Prostate gland (tissue), 2 donors: ENCODE measurements around the gene PAK4. TPM values are rescaled to one million over a fixed set of nuclear protein-coding genes. Genes with fewer than 3 reads are reported as not detected.
A peak's percentile ranks its signal among the peaks of the same experiment; 100 is the strongest.

ENCODE experiments used
- DNase-seq: peaks from one replicate; pipeline ENCODE4 v3.0.0-alpha.2; 2019; ENCODE audit warnings: low spot score
- H3K27ac ChIP-seq, 2 donors: fragments of 200-600 bp; sonication (generic); 2 replicates each; pipeline ENCODE4 v1.5.1; 2017 to 2019
- H3K27me3 ChIP-seq: fragments of 200-600 bp; sonication (generic); replicated peaks from 2 replicates; pipeline ENCODE4 v1.5.1; 2019; ENCODE audit not compliant: insufficient read depth
- H3K36me3 ChIP-seq, 2 donors: fragments of 200-600 bp; sonication (generic); 1 replicate in 1 of 2; 2 replicates in 1 of 2; pipeline versions ENCODE4 v1.5.1 to v1.8.1; 2017 to 2019
- H3K4me1 ChIP-seq: fragments of 200-600 bp; sonication (generic); replicated peaks from 2 replicates; pipeline ENCODE4 v1.5.1; 2019
- H3K4me3 ChIP-seq, 2 donors: fragments of 200-600 bp; sonication (generic); 2 replicates each; pipeline ENCODE4 v1.5.1; 2017 to 2019
- H3K9me3 ChIP-seq: fragments of 200-600 bp; sonication (generic); 2 replicates; pipeline ENCODE4 v1.5.1; 2017
- CTCF ChIP-seq, 4 experiments: fragments of 200-600 bp in 2 of 4; fragments of 450-650 bp in 2 of 4; sonication (generic) in 2 of 4; IDR thresholded peaks; 1 replicate in 3 of 4; 2 replicates in 1 of 4; pipeline ENCODE4 v1.5.1; 2016 to 2019; ENCODE audit warnings: antibody characterized with exemption in 4 of 4, mild to moderate bottlenecking in 2 of 4, moderate library complexity in 2 of 4
- POLR2A ChIP-seq: fragments of 450-650 bp; IDR thresholded peaks from one replicate; pipeline ENCODE4 v1.6.1; 2016; ENCODE audit warnings: antibody characterized with exemption, mild to moderate bottlenecking
- POLR2AphosphoS5 ChIP-seq: sonication (generic); formaldehyde crosslinking; IDR thresholded peaks from one replicate; pipeline ENCODE4 v1.6.1; 2017; ENCODE audit warnings: antibody characterized with exemption
- WGBS: methylation state at CpG from one replicate; pipeline ENCODE4 v1.1.5; 2018; 5-methylcytosine and 5-hydroxymethylcytosine counted together
- intact Hi-C: fragments of 100-400 bp; cut with DNase I; formaldehyde crosslinking; loops from one replicate; pipeline ENCODE4 v1.14.2; 2022
- total RNA-seq, 2 donors: library from RNA; depleted of rRNA; stranded (reverse); fragments of >200 nt; gene quantifications; one replicate each; pipeline ENCODE4 v1.1.0, GENCODE V29; 2016

Gene PAK4
- total RNA-seq, 2 donors from 2014 or later: 111 to 123 TPM

DNA sequence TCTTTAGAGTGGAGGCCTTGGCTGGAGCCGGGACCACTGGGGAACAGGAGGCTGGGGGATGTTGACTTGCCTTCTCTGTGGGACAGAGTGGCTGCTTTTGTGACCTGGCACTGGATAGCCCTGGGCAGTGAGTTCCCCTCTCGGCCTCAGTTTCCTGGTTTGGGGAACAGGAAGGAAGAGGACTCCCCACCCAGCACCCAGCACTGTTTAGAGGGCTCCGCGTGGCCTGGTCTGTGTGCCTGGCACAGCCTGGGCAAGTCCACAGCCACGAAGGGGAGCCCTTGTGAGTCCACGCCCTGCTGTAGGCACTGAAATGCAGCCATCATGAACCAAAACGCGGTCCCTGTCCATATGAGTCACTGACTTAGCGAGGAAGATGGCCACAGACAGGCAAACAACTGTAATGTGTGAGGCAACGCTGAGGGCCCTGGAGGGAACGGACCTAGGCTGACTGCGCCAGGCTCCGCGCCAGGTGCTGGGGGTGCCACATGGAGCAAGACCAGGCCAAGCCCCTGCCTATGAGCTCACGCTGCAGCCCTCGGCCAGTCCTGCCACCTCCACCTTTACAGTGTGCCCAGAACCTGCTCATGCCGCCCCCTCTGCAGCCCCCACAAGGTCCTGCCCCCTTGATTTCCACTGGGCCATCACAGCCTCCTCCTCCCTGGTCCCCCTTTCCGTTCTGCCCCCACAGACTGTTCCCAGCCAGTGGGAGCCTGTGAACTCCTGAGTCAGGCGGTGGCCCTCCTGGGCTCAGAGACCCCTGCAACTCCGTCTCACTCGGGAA, 35.5 kb downstream of the PAK4 start:
- Histone ChIP-seq H3K27ac (peak overlapping the region; percentile 85 to 88), H3K4me3 (no peak overlapping the region), H3K36me3 (no peaks in the 10 kb centered on the region), H3K4me1 (peaks cover 46% of the 10 kb centered on the region), H3K9me3 (no peaks in the 10 kb centered on the region), H3K27me3 (no peaks in the 10 kb centered on the region)
- DNase-seq: peak; percentile 54
- WGBS: 42% methylated on average over 21 of the region's 21 CpGs
- no peak for TF ChIP-seq POLR2AphosphoS5
- TF ChIP-seq CTCF (IDR thresholded peaks at IDR 0.05): no peak
- TF ChIP-seq POLR2A: no peak
- intact Hi-C loops: no loop called here

DNA sequence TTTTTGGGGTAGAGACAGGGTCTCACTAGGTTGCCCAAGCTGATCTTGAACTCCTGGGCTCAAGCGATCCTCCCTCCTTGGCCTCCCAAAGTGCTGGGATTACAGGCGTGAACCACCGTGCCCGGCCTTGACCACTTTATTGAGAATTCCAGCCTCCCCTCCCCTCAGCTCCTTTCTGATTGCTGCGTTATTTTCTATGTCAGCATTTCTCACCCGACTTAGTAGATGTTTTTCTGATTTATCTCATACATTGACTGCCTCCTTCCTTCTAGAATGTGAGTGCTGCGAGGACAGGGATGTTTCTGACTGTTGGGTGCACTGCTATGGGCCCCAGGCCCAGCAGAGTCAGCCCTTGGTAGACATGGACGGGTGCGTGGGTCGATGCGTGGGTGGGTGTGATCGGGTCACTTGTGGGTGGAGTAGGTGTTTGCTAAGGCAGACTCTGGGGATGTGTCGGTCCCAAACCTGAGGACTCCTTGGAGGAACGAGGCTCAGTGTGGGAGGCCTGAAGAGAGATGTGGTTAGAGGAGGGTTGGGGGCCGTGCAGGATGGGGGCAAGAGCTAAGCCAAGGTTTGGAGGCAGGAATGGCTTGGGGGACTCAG, 37.0 kb downstream of the PAK4 start:
- Histone ChIP-seq H3K4me3 (no peak overlapping the region), H3K36me3 (no peaks in the 10 kb centered on the region), H3K4me1 (peaks cover 53% of the 10 kb centered on the region), H3K27me3 (no peaks in the 10 kb centered on the region), H3K9me3 (no peaks in the 10 kb centered on the region), H3K27ac (peak overlapping the region; percentile 85 to 88)
- WGBS: 79% methylated on average over 15 of the region's 15 CpGs
- DNase-seq: no peak
- intact Hi-C loops: no loop called here
- no peak for TF ChIP-seq POLR2A
- no peak for TF ChIP-seq CTCF (IDR thresholded peaks at IDR 0.05)
- no peak for TF ChIP-seq POLR2AphosphoS5

DNA sequence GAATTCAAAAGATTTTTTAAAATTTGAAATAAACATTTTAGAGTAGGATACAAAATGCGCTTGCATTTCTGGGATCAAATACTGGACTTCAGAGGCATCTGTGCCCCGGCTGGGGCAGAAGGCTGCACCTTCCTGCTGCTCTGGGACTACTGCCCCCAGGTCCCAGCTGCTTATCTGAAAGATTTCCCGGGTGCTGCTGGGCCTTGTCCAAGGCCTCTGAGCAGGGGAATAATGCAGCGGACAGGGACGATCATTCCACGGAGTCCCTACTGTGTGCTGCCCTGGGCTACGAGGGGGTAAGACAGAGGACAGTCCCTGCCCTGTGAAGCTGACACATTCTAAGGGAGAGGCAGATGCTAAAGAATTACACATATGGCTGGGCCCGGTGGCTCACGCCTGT, 38.0 kb downstream of the PAK4 start:
- 82% methylated on average over 9 of the region's 9 CpGs for WGBS
- TF ChIP-seq CTCF (IDR thresholded peaks at IDR 0.05): no peak
- TF ChIP-seq POLR2A: no peak
- TF ChIP-seq POLR2AphosphoS5: no peak
- Histone ChIP-seq H3K27me3 (no peaks in the 10 kb centered on the region), H3K27ac (peak overlapping the region in 1 of 2 donors; percentile 88), H3K36me3 (no peaks in the 10 kb centered on the region), H3K4me1 (peaks cover 57% of the 10 kb centered on the region), H3K9me3 (no peaks in the 10 kb centered on the region), H3K4me3 (no peak overlapping the region)
- intact Hi-C loops: no loop called here
- DNase-seq: no peak

DNA sequence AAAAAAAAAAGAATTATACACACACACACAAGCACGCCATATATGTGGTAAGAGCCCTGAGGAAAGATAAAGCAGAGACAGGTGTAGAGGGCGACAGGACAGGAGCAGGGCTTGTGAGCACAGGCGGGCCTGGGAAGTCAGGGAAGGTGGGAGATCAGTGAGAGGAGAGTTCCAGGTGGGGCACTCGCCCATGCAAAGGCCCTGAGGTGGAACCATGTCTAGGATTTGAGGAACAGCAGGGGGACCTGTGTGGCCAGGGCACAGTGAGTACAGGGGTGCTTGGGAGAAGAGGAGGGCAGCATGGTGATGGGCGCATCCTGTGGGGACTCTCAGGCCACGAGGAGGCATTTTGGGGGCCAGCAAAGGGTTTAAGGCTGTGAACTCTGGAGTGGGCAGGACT, 38.7 kb downstream of the PAK4 start:
- H3K9me3 ChIP-seq: no peaks in the 10 kb centered on the region
- H3K27me3 ChIP-seq: no peaks in the 10 kb centered on the region
- peaks cover 50% of the 10 kb centered on the region for H3K4me1 ChIP-seq
- no peak overlapping the region for H3K4me3 ChIP-seq
- no peak for TF ChIP-seq POLR2A
- TF ChIP-seq CTCF (IDR thresholded peaks at IDR 0.05): no peak
- TF ChIP-seq POLR2AphosphoS5: no peak
- 91% methylated on average over 6 of the region's 6 CpGs for WGBS
- no peaks in the 10 kb centered on the region for H3K36me3 ChIP-seq
- no peak for DNase-seq
- H3K27ac ChIP-seq: no peak overlapping the region
- intact Hi-C loops: no loop called here

DNA sequence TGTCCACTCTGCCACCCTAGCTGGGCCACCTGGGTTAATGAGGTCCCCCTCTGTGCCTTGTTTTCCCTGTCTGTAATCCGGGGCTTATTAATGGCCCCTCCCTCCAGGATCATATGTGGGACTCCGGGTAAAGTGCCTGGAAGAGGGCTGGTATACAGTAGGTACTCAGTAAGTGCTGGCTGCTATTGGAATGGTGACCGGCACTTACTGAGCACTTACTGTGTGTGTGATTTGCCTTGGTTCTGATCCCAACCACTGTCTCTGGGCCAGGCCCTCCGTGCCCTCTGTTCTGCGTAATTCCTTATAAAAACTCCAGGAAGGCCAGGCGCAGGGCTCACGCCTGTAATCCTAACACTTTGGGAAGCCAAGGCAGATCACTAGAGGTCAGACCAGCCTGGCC, 40.3 kb downstream of the PAK4 start:
- no peak for TF ChIP-seq CTCF (IDR thresholded peaks at IDR 0.05)
- TF ChIP-seq POLR2A: no peak
- no peak for TF ChIP-seq POLR2AphosphoS5
- 90% methylated on average over 7 of the region's 7 CpGs for WGBS
- H3K36me3 ChIP-seq: peaks cover 0 to 6% of the 10 kb centered on the region in 2 donors
- peaks cover 36% of the 10 kb centered on the region for H3K4me1 ChIP-seq
- no peak overlapping the region for H3K4me3 ChIP-seq
- no peak for DNase-seq
- intact Hi-C loops: no loop called here
- peak overlapping the region in 1 of 2 donors; percentile 85 for H3K27ac ChIP-seq
- H3K9me3 ChIP-seq: no peaks in the 10 kb centered on the region
- no peaks in the 10 kb centered on the region for H3K27me3 ChIP-seq
